SIG-M5 treated with dmso at 0.1 percent for 504 hours (cell line): ENCODE results near the gene OLIG1.

Source experiments
- DNase-seq: peaks from one replicate; lab custom pipeline; 2025; ENCODE audit not compliant: unreplicated experiment; lab: John Stamatoyannopoulos, UW

Gene OLIG1

DNA sequence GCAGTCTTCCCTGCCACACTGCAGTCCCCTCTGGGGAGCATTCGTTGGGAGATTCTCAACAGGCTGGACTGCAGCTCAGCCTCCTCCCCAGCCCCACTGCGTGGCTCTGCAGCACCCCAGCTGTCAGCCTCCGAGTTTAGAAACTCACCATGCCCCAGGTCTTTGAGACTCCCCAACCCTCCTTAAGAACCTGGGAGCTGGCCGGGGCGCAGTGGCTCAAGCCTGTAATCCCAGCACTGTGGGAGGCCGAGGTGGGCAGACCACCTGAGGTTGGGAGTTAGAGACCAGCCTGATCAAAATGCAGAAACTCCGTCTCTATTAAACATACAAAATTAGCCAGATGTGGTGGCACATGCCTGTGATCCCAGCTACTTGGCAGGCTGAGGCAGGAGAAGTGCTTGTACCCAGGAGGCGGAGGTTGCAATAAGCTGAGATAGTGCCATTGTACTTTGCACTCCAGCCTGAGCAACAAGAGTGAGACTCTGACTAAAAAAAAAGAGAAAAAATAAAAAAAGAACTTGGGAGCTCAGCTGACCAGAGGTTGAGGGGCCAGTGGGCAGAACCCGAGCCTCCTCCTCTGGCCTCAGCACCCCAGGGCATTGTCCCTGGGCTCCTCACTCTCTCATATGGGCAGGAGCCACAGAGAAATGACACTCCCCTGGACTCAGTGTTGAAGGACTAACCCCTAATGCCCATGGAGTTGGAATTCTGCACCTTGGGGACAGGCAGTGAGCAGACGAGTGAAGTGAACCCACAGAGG, 38.6 kb upstream of the OLIG1 start:
- no peak for DNase-seq

- no peak for DNase-seq
Measured at GRCh38 chr21:33032434-33033047, 37.4 kb upstream of the OLIG1 start.

DNA sequence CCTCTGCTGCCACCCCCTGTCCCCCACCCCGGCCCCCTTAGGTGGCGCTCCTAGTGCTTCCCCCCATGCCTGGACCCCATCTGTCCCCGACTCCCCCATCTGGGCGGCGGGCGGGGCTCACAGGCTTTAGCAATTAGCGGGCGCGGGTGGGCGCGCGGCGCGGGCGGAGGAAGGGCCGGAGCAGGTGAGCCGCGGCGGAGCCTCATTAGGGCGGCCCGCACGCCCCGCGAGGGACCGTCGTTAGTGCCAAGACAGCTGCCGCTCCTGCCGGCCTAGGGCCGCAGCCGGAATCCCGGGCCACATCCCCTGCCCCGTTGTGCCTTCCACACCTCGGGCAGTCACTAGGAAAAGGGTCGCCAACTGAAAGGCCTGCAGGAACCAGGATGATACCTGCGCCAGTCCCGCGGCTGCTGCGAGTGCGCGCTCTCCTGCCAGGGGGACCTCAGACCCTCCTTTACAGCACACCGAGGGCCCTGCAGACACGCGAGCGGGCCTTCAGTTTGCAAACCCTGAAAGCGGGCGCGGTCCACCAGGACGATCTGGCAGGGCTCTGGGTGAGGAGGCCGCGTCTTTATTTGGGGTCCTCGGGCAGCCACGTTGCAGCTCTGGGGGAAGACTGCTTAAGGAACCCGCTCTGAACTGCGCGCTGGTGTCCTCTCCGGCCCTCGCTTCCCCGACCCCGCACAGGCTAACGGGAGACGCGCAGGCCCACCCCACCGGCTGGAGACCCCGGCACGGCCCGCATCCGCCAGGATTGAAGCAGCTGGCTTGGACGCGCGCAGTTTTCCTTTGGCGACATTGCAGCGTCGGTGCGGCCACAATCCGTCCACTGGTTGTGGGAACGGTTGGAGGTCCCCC, 36.6 kb upstream of the OLIG1 start:
- DNase-seq = no peak

- DNase-seq = no peak
Measured at GRCh38 chr21:33033961-33034413, 36.0 kb upstream of the OLIG1 start.

DNA sequence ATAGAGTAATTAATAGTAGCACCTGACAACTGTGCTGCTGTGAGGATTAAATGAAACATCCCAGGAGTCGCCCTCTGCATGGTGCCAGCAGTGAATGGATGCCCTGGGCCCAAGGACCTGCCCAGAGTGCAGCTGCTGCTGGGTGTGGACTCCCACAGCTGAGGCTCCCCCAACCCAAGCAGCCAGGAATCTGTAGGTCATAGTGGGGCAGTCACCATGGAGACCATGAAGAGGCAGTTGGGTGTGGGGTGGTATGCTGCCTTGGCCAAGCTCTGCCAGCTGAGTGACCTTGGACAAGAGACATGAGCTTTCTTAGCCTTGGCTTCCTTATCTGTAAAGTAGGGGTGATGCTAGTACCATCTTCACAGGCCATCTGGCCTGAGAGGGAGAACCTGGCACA, 34.8 kb upstream of the OLIG1 start:
- DNase-seq = no peak

DNA sequence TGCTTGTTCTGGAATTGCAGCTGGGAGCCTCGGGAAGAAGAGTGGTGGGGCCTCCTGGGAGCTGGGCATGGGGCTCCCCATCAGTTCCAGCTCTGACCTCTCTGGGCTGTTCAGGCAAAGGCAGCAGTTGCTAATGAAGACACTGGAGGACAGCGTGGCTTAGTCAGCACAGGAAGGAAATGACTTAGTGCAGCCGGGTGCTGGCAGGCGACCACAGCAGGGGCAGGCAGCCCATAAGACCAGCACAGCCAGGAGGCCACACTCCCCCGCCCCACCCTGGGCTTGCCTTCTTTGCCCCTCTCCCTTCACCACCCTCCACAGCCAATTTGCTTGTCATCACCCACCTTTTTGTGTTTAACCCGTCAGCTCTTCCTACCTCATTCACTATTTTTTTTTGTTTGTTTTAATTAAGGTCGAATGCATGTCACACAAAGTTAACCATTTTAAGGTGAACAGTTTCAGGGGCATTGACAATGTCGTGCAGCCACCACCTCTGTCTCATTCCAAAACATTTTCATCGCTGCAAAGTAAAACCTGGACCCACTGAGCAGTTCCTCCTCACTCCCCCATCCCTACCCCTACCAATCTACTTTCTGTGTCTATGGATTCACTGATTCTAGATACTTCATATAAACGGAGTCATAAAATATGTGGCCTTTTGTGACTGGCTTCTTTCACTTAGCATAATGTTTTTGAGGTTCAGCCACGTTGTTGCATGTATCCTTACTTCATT, 33.3 kb upstream of the OLIG1 start:
- DNase-seq = peak; percentile 63

GRCh38 chr21:33037501-33037900, 32.4 kb upstream of the OLIG1 start:
- no peak for DNase-seq

- DNase-seq = no peak
Measured at GRCh38 chr21:33039536-33039935, 30.4 kb upstream of the OLIG1 start.

- no peak for DNase-seq
Measured at GRCh38 chr21:33040215-33040614, 29.7 kb upstream of the OLIG1 start.

- DNase-seq = no peak
Measured at GRCh38 chr21:33041981-33042380, 28.0 kb upstream of the OLIG1 start.

GRCh38 chr21:33042812-33043211, 27.1 kb upstream of the OLIG1 start:
- no peak for DNase-seq

DNA sequence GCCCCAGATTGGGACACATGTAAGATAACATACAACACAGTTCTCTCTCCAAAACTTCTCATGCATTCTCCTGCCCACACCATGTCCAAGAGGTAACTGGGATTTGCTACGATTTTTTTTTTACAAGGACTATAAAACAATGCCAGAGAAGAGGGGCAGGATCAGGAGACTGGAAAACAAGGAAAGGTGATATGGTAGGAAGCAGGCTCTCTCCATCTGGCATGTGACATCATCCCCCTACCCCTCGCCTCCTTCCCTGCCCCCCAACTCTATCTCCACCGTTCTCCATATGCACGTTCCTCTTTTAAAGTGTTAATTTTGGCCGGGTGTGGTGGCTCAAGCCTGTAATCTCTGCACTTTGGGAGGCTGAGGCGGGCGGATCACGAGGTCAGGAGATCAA, 23.5 kb upstream of the OLIG1 start:
- no peak for DNase-seq

DNA sequence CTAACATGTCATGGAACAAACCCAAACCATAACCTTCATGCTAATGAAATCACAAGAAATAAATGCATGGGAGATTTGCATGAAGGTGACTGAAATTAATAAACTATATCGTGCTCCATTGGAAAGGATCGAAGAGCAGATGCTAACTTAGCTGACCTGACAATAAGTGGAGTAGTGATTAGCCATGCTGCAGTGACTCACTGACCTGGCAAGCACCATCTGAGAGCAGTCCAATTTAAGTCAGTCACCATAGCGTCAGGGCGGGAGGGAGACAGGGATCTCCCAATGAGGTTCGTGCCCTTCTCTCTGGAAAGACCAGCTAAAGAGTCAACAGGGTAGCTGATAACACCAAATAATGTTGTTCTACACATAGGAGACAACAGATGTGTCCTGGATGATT, 22.7 kb upstream of the OLIG1 start:
- no peak for DNase-seq

DNA sequence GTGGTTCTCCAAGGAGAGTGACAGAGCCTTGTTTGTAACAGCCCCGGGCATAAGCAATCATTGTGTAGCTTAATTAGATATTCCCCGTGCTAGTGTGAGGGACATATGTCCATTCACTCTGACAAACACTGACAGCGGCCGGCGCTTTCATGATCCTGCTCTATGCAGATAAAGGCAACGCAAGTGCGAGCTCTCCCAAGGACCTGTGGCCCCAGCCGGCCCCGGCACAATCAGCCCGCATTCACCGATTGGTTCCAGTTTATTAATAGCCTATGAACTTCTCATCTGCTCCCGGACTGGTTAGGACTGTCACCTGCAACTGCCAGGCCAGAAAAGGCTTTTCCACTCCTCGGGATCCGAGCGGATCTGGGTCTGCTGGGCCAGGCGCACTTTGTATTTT, 18.0 kb upstream of the OLIG1 start:
- DNase-seq = no peak

- DNase-seq = no peak
Measured at GRCh38 chr21:33053951-33054350, 16.0 kb upstream of the OLIG1 start.

DNA sequence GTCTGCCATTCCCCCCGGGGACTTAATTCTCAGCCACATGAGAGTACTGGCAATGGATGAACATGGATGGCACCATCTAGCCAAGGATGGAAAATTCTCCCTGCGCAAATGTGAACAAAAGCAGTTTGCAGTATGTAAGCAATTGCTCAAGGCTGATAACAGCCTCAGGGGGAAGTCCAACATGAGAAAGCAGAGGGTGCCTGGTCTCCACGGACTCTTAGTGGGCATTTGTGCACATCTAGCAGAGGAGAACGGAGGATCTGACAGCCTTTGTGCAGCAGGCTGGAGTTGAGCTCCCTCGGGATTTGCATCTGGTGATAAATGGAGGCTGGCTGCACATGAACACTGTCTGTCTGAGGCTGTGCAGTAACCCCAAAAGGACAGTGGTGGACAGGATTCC, 13.9 kb upstream of the OLIG1 start:
- no peak for DNase-seq

GRCh38 chr21:33057385-33057940, 12.5 kb upstream of the OLIG1 start:
- no peak for DNase-seq

- no peak for DNase-seq
Measured at GRCh38 chr21:33058527-33058926, 11.4 kb upstream of the OLIG1 start.

- no peak for DNase-seq
Measured at GRCh38 chr21:33058957-33059356, 11.0 kb upstream of the OLIG1 start.

DNA sequence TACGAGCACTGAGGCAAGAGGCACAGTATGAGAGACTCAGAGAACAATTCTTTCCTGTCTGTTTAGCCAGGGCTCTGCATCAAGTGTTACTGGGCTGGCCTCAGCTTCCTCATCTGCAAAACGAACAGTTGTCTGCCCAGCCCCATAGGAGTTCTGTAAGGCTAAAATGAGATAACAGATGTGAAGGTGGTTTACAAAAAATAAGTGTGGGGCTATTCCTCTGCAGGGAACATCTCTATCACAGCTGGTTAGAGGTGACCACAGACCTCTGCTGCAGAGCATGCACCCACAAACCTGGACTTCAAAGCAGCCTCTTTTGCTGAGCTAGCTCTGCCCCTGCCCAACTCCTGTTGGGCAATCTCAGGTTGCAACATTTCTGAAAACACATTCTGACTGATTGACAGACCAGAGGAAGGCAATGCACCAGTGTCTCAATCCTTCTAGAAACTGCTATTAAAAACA, 10.5 kb upstream of the OLIG1 start:
- DNase-seq = peak; percentile 95

DNA sequence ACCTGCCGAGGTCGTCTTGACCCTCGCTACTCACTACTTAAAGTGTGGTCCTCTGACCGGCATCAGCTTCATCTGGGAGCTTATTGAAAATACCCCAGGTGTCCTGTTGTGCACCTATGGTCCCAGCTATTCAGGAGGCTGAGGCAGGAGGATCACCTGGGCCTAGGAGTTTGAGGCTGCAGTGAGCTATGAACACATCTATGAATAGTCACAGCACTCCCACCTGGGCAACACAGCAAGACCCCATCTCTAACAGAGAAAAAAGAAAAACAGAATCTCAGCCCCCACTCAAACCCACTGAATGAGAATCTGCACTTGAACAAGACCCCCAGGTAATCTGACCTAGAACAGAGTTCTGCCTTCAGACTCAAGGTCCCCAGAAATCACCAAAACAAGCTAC, 8.7 kb upstream of the OLIG1 start:
- DNase-seq = no peak
